PFSK-1 (cell line): ENCODE results near the gene HOXB3.

Source experiments
- FOXP2 ChIP-seq: optimal IDR thresholded peaks from 2 replicates; pipeline ENCODE3; 2011; ENCODE audit warnings: borderline replicate concordance, control low read depth, inconsistent platforms; ENCODE audit not compliant: insufficient read depth; ENCODE audit errors: extremely low read length, extremely low read depth
- POLR2AphosphoS5 ChIP-seq: IDR thresholded peaks from 2 replicates; pipeline ENCODE4 v1.6.1; 2012; ENCODE audit warnings: low read depth, mild to moderate bottlenecking, control low read depth, low read length, moderate library complexity
- REST ChIP-seq, 2 experiments: IDR thresholded peaks; 2 replicates each; pipeline versions ENCODE4 v1.6.1 to v1.8.0; 2011 to 2012; ENCODE audit warnings: low read depth in 2 of 2, low read length in 2 of 2, control low read depth in 1 of 2, inconsistent platforms in 1 of 2, mild to moderate bottlenecking in 1 of 2, moderate library complexity in 1 of 2; ENCODE audit not compliant: insufficient read depth in 1 of 2
- SIN3A ChIP-seq: IDR thresholded peaks from 2 replicates; pipeline ENCODE4 v1.6.1; 2012; ENCODE audit warnings: mild to moderate bottlenecking, low read length, moderate library complexity, borderline replicate concordance; ENCODE audit not compliant: insufficient read depth
- TAF1 ChIP-seq: IDR thresholded peaks from 2 replicates; pipeline ENCODE4 v1.6.1; 2012; ENCODE audit warnings: low read length, control low read depth, borderline replicate concordance; ENCODE audit not compliant: insufficient read depth

Gene HOXB3

GRCh38 chr17:48510381-48510760 lies 79.7 kb downstream of the HOXB3 start:
- no peak for TF ChIP-seq FOXP2
- no peak for TF ChIP-seq SIN3A
- no peak for TF ChIP-seq REST (IDR thresholded peaks at IDR 0.05; ENCODE audit: insufficient read depth in 1 of 2, low read depth in 2 of 2, low read length in 2 of 2)
- no peak for TF ChIP-seq TAF1
- TF ChIP-seq POLR2AphosphoS5 = no peak

GRCh38 chr17:48506246-48506645 lies 83.8 kb downstream of the HOXB3 start:
- TF ChIP-seq SIN3A = no peak
- TF ChIP-seq POLR2AphosphoS5 = no peak
- no peak for TF ChIP-seq FOXP2
- no peak for TF ChIP-seq TAF1
- no peak for TF ChIP-seq REST (IDR thresholded peaks at IDR 0.05; ENCODE audit: insufficient read depth in 1 of 2, low read depth in 2 of 2, low read length in 2 of 2)

- TF ChIP-seq REST (IDR thresholded peaks at IDR 0.05; ENCODE audit: insufficient read depth in 1 of 2, low read depth in 2 of 2, low read length in 2 of 2) (no peak), POLR2AphosphoS5 (no peak), FOXP2 (no peak), SIN3A (no peak), TAF1 (no peak)
These were observed 84.3 kb downstream of the HOXB3 start for GRCh38 chr17:48505788-48506187.

GRCh38 chr17:48504953-48505352 lies 85.1 kb downstream of the HOXB3 start:
- TF ChIP-seq POLR2AphosphoS5 (no peak), REST (IDR thresholded peaks at IDR 0.05; ENCODE audit: insufficient read depth in 1 of 2, low read depth in 2 of 2, low read length in 2 of 2) (no peak), FOXP2 (no peak), SIN3A (no peak)

- TF ChIP-seq FOXP2 = no peak
- TF ChIP-seq REST (IDR thresholded peaks at IDR 0.05; ENCODE audit: insufficient read depth in 1 of 2, low read depth in 2 of 2, low read length in 2 of 2) = no peak
- TF ChIP-seq POLR2AphosphoS5 = no peak
- no peak for TF ChIP-seq SIN3A
- no peak for TF ChIP-seq TAF1
These were observed 86.3 kb downstream of the HOXB3 start for GRCh38 chr17:48503747-48504146.
